HG02623 (cell line): ENCODE data around the gene CYP2W1.

Experiments used
- ATAC-seq: cut with Tn5 transposase; IDR thresholded peaks from one replicate; pipeline ENCODE4 v1.9.1; 2021; ENCODE audit warnings: moderate library complexity; ENCODE audit not compliant: unreplicated experiment

CYP2W1 gene

DNA sequence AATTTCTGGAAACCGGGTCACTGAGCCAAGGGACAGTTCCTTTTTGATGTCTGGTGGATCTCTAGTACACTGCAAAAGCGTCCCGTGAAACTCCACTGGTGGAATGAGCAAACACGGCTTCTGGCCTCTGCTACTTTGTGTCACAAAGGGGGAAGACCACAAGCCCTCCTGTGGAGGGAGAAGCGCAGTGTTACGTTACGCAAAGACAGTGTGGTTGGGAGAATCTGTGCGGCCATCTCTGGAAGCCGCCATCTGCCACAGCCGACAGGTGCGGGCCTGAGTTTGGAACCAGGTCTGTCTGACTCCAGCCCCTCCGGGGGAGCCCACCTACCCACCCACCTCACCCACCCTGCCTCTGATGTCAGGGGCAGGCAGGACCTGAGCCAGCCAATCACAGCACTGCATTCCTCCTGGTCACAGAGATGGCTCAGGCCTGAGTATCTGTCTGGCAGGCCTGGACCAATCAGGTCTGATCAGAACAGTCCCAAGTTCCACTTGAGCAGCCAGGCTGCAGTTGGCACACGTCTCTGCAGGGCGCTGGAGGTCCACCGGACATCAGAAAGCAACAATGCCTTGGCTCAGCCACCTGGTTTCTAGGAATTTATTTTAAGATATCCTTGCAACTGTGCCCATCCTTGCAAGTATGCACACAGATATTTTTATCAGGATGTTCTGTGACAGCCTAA, 3.0 kb upstream of the CYP2W1 start:
- no peak for ATAC-seq

DNA sequence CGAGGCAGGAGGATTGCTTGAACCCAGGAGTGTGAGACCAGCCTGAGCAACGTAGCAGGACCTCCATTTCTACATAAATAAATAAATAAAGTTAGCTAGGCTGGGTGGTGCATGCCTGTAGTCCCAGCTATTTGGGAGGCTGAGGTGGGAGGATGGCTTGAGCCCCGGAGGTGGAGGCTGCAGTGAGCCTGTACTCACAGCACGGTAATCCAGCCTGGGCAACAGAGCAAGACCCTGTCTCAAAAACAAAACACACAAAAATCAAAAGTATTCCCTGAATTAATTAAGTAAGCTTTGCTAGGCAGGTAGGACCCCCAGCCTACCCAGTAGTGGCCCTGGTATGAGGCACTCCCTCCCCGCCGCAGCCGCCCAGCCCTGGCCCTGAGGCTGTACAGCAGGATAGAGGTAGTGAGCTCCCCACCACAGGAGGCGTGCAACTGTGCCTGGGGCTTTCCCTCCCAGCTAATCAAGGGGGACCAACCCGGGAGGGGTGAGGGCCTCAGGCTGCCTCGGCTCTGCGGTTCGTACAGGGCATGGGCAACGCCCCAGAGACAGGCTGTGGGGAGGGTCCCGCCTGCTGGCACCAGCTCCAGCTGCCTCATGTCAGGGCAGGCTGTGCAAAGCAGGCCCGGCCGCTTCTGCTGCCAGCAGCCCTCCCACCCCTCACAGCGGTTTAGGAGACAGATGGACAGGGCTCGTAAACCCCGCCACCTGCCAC, 1.0 kb upstream of the CYP2W1 start:
- no peak for ATAC-seq

DNA sequence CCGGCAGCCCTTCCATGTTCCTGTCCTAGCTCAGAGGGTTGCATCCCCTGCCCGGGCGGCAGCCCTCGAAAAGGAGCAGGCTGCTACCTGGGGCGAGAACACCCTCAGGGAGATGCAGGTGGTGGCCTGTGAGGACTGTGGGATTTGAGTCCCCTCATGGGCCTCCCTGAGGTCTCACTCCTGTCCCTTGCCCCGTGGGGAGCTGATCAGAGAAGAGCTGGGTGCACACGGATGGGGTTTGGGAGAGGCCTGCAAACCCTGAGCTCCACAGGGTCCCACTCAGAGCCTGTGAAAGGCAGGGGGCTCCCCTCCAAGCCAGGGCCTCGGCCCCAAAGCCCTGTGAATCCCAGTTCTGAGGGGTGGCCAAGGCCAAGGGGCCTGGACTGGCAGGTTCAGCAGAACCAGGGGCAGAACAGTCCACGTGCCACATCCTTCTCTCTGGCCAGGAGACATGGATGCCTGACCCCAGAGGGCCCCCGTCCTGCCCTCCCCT, 424 bp upstream of the CYP2W1 start:
- no peak for ATAC-seq

DNA sequence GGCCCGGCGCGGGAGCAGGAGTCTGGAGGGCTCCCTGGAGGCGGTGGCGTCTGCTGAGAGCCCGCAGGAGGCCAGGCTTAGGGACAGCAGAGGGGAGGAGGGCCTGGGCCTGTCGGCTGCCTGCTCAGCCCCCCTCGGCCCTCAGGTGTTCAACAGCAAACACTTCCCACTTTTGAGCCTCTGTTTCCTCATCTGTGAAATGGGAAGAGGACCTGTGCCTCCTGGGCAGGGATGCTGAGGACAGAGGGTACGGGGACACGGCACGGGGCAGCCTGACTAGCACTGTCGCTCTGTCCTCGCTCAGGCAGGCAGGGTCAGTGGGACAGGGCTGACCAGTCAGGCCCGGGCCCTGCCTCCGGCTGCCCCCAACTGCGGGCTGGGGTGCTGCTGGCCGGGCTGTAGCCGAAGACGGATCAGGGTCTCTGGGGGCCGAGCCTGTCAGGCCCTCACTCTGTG, 663 bp downstream of the CYP2W1 start:
- ATAC-seq: no peak

- ATAC-seq: no peak
Observed at GRCh38 chr7:984361-985126, 1.6 kb downstream of the CYP2W1 start.

DNA sequence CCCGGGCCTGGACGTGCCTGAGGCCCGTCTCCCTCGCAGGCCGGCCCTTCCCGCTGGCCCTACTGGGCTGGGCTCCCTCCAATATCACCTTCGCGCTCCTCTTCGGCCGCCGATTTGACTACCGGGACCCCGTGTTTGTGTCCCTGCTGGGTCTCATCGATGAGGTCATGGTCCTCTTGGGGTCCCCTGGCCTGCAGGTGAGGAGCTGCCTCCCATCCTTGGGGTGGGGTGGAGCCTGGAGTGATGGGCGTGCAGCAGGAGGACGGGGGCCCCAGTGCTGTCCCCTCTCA, 2.1 kb downstream of the CYP2W1 start:
- ATAC-seq: no peak

GRCh38 chr7:985915-986741, 3.1 kb downstream of the CYP2W1 start:
- ATAC-seq: no peak

- no peak for ATAC-seq
Observed at GRCh38 chr7:986766-987751, 4.1 kb downstream of the CYP2W1 start.

- ATAC-seq: no peak
Observed at GRCh38 chr7:987909-988308, 4.9 kb downstream of the CYP2W1 start.

DNA sequence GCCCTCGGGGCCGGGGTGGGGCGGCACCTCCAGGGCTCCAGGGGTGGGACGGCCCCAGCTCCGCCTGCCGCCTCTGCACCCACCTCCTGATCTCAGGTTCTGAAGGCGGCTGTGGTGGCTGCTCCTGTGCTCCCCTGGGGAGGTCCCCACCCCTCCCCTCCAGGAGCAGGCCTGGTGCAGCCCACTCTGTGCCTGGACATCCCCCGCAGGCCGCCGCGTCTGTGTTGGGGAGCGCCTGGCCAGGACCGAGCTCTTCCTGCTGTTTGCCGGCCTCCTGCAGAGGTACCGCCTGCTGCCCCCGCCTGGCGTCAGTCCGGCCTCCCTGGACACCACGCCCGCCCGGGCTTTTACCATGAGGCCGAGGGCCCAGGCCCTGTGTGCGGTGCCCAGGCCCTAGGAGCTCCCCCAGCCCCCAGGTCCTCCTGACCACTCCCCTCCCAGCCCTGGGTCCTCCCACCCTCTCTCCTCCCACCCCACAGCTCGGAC, 5.5 kb downstream of the CYP2W1 start:
- no peak for ATAC-seq

- no peak for ATAC-seq
Observed at GRCh38 chr7:988963-989529, 6.1 kb downstream of the CYP2W1 start.

- no peak for ATAC-seq
Observed at GRCh38 chr7:990352-990932, 7.5 kb downstream of the CYP2W1 start.

GRCh38 chr7:990933-991728, 8.2 kb downstream of the CYP2W1 start:
- ATAC-seq: no peak

DNA sequence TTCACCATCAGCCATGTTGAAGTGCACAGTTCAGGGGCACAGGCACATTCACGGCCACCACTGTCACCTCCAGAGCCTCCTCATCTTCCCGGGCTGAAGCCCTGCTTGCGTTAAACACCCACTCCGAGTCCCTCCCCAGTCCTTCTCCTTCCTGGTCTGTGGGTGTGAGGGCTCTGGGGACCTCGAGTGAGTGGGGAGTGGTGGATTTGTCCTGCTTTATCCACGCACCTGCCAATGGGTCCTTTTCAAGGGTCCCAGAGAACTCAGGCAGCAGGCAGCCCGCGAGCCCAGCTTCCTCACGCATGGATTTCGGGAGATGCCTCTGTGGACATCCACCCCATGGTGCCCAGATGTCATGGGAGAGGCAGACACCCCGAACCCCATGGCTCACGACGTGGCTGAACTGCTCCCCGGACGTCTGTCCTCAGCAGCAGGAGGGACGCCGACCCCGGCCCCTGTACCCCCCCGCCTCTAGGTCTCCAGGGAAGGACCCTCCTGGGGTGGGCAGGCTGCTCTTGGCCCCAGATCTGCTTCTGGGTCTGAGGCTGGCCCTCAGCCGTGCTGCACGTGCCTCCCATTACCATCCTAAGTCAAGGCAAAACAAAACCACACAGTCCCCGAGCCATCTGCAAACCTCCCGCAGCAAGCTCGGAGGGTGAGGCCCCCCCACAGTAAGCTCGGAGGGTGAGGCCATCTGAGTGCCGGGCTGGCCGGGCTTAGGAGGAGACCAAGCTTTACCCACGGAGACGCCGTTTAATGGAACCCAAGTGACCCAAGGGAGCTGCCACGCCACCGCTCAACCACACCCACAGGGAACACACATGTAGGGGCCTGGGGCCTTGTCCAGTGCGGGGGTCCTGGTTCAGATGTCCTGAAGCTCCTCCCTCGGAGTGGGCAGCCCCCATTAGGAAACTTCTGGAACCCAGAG, 9.0 kb downstream of the CYP2W1 start:
- ATAC-seq: no peak

DNA sequence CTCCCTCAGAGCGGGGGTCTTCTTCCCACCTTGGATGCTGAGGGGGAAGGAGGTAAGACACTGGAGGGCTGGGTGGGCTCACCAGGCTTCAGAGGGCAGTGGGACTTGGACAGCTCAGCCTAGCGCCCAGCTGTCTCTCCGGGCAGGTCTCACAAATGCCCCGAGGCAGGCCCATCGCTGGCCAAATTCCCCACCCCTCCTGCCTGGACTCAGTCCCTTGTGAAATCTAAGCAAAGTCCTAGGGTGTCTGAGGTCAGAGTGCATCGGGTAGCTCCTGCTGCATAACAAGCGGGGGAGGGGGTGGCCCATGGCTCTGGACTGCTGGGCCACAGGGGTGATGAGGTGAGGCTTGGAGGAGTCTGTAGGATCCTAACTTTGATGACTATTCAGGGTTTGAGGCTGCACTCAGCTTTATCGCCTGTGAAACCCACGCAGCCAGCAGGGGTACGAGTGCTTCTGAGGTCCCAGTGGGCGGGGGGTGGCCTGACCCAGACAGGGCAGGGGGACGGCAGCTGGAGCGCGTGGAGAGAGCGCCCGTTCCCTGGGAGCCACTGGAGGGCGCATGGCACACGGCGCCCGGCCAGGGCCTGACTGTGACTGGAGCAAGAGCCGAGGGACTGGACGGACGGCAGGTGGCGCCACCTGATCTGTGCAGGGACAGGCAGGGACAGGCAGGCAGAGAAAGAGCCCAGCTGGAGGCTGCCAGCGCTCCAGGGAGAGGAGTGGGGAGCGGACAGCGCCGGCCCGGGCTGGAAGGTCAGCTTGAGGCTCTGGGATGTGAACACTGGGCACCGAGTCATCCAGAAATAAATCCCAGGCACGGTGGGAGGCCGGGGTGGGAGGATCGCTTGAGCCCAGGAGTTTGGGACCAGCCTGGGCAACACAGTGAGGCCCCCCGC, 10.0 kb downstream of the CYP2W1 start:
- ATAC-seq: peak; percentile 88
